ENCODE data around the gene C2CD2.

The C2CD2 gene

GRCh38 chr21:41918561-41919358 is 35.1 kb downstream of the C2CD2 start:
- H3K27ac ChIP-seq: no peak overlapping the region
- no peak for DNase-seq (ENCODE audit: low read depth, low spot score)

GRCh38 chr21:41917531-41917930 is 36.3 kb downstream of the C2CD2 start:
- H3K27ac ChIP-seq: no peak overlapping the region
- no peak for DNase-seq (ENCODE audit: low read depth, low spot score)

- no peak overlapping the region for H3K27ac ChIP-seq
- no peak for DNase-seq (ENCODE audit: low read depth, low spot score)
Observed at GRCh38 chr21:41916888-41917433, 36.9 kb downstream of the C2CD2 start.

GRCh38 chr21:41914965-41915364 is 38.9 kb downstream of the C2CD2 start:
- no peak for DNase-seq (ENCODE audit: low read depth, low spot score)
- no peak overlapping the region for H3K27ac ChIP-seq

DNA sequence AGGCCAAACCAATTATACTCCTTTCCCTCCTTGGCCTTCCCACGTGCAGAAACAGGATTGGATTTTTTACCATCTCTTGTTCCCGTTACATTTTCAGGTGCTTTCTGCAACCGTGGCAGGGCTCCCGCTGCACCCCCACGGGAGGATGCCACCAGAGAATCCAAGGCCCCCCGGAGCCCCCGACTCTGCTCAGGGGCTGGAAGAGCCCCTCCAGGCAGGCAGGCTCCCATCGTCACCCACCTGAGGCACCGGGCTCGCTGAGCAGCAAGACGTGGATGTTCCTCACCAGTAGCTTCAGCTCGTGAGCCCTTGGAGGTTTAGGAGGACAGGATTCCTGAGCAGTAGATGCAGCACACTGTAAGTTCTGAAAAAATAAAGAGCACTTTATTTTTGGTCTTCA is 39.5 kb downstream of the C2CD2 start:
- DNase-seq (ENCODE audit: low read depth, low spot score): no peak
- no peak overlapping the region for H3K27ac ChIP-seq

DNA sequence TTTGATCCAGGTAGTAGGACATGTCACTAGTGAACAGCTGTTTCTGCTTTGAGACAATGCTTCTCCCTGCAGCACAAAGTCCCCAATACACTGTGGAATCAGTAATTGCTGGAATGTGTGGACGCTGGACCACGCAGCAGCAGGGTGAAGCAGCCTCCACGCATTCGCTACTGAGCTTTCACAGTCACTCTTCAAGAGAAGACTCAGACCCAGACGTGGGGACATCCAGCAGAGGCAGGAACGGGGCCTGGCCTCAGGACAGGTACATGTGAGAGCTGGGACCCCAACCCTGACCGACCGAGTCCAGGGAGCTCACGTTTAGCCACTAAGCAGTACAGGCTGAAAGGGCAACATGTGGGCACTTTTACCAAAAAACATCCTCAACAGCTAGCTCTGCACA is 40.6 kb downstream of the C2CD2 start:
- no peak overlapping the region for H3K27ac ChIP-seq
- no peak for DNase-seq (ENCODE audit: low read depth, low spot score)

DNA sequence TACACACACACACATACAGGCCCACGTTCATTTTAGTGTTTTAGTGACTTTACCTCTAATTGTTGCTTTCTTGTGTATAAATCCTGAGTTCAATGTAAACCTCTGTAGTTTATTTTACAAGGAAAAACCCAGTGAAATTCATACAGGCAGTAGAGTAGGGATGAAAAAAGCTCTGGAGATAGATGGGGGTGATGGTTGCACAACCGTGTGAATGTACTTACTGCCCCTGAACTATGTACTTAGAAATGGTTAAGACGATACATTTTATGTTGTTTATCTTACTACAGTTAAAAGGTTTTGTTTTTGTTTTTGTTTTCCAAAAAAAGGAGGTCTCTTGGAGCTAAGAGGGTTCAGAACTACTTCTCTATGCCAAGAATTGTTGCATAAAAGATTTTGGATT is 45.0 kb downstream of the C2CD2 start:
- no peak for DNase-seq (ENCODE audit: low read depth, low spot score)
- H3K27ac ChIP-seq: no peak overlapping the region

- no peak for DNase-seq (ENCODE audit: low read depth, low spot score)
- no peak overlapping the region for H3K27ac ChIP-seq
Observed at GRCh38 chr21:41907496-41908258, 46.1 kb downstream of the C2CD2 start.

GRCh38 chr21:41906770-41907169 is 47.0 kb downstream of the C2CD2 start:
- no peak overlapping the region for H3K27ac ChIP-seq
- DNase-seq (ENCODE audit: low read depth, low spot score): no peak

DNA sequence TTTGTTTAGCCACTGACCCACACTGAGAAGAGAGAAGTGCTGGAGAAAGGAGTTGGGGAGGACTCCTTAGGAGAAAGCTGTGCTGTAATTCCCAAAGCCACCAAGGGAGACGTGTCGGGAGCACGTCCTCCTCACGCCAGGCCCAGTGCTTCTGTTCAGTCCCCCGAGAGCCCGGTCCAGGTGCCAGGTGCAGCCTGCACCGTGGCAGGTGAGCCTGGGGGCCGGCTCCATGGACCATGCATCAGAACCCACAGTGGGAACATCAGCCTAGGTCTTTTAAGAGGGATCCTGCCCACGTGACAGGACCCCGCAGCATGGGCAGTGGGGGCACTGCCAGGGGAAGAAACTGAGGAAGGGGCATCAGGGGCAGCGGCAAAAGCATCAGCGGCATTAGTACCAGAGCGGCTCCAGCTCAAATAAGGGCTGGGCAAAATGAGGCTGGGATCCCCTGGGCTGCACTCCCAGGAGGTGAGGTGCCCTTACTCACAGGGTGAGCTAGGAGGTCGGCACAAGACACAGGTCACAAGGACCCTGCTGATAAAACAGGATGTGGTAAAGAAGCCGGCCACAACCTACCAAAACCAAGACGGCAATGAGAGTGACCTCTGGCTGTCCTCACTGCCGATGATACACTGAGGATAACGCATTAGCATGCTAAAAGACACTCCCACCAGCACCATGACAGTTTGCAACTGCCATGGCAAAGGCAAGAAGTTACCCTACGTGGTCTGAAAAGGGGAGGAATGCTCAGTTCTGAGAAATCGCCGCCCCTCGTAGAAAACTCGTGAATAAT is 50.1 kb downstream of the C2CD2 start:
- no peak for DNase-seq (ENCODE audit: low read depth, low spot score)
- H3K27ac ChIP-seq: no peak overlapping the region

- DNase-seq (ENCODE audit: low read depth, low spot score): no peak
- no peak overlapping the region for H3K27ac ChIP-seq
Observed at GRCh38 chr21:41902946-41903345, 50.9 kb downstream of the C2CD2 start.

DNA sequence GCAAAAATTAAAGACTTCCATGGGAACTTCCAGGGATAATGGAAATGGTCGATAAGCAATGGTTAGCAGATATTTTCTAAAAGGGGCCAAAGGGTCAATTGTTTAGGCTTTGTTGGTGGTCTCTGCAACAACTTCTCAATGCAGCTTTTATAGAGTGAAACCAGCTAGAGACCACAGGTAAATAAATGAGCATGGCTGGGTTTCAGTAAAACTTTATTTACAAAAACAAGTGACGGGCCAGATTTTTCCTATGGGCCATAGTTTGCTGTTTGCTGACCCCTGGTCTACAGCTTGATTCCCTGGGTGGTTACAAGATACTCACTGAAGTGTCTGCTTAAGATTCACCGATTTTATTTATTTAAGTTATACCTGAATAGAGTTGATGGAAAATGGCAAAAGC is 52.0 kb downstream of the C2CD2 start:
- no peak for DNase-seq (ENCODE audit: low read depth, low spot score)

DNA sequence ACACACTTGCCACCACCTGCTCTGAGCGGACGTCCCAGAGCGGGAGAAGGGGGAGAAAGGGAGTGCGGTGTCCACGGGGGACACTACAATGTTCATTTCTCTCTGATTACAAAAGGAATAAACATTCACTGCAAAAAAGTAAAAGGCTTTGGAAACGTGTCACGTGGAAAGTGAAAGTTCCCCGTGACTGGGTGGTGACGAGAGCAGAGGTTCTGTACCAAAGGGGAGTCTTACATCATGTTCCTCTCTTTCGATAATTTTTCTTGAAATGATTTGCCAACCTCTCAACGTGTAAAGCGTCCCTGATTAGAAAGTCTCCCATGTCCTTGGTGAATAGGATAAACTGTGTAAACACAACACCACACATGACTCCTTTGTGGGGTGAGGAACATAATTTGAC is 52.7 kb downstream of the C2CD2 start:
- no peak overlapping the region for H3K27ac ChIP-seq
- DNase-seq (ENCODE audit: low read depth, low spot score): no peak

More for the DNA sequence above, 52.0 kb downstream of the C2CD2 start:
- no peak overlapping the region for H3K27ac ChIP-seq

- H3K27ac ChIP-seq: no peak overlapping the region
- DNase-seq (ENCODE audit: low read depth, low spot score): no peak
Observed at GRCh38 chr21:41900401-41900800, 53.4 kb downstream of the C2CD2 start.

- no peak overlapping the region for H3K27ac ChIP-seq
- DNase-seq (ENCODE audit: low read depth, low spot score): no peak
Observed at GRCh38 chr21:41899426-41900202, 54.2 kb downstream of the C2CD2 start.

GRCh38 chr21:41898998-41899397 is 54.8 kb downstream of the C2CD2 start:
- no peak for DNase-seq (ENCODE audit: low read depth, low spot score)

DNA sequence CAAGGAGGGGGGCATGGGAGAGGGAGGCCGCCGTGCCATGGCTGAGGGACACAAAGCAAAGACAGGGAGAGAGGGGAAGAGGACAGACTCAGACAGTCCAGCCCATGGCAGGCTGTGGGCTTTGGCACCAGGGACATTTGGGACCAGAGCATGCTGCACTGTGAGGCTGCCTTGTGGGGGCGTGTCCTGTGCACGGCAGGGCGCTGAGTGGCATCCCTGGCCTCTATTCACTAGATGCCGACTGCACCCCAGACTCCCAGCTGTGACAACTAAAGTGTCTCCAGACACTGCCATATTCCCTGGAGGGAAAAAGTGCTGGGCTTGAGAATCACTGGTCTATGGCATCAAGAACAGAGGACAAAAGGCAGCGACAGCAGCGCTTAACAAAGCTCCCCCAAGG is 56.1 kb downstream of the C2CD2 start:
- no peak overlapping the region for H3K27ac ChIP-seq
- no peak for DNase-seq (ENCODE audit: low read depth, low spot score)

More at GRCh38 chr21:41898998-41899397, 54.8 kb downstream of the C2CD2 start:
- H3K27ac ChIP-seq: no peak overlapping the region

GRCh38 chr21:41897047-41897669 is 56.7 kb downstream of the C2CD2 start:
- DNase-seq (ENCODE audit: low read depth, low spot score): no peak
- no peak overlapping the region for H3K27ac ChIP-seq
